Chondrocyte (in vitro differentiated cells): ENCODE results near the gene BRCA1. TPM values are rescaled to one million over a fixed set of nuclear protein-coding genes. Genes with fewer than 3 reads are reported as not detected.

ENCODE experiments used
- DNase-seq: peaks from one replicate; pipeline ENCODE4 v3.0.0; 2021; ENCODE audit warnings: mixed read lengths, low spot score
- H3K27ac Mint-ChIP-seq: one replicate; pipeline ENCODE4 v1.8.0; 2021; ENCODE audit warnings: mild to moderate bottlenecking, moderate library complexity, mixed read lengths; ENCODE audit not compliant: unreplicated experiment
- H3K27me3 Mint-ChIP-seq: 2 replicates; pipeline ENCODE4 v1.8.0; 2021; ENCODE audit warnings: low read depth, mixed read lengths
- H3K36me3 Mint-ChIP-seq: 2 replicates; pipeline ENCODE4 v1.8.0; 2021; ENCODE audit warnings: low read depth, mixed read lengths
- H3K4me1 Mint-ChIP-seq: 2 replicates; pipeline ENCODE4 v1.8.0; 2021; ENCODE audit warnings: low read depth, mild to moderate bottlenecking, mixed read lengths
- H3K4me3 Mint-ChIP-seq: one replicate; pipeline ENCODE4 v1.8.0; 2021; ENCODE audit warnings: mild to moderate bottlenecking, moderate library complexity, mixed read lengths; ENCODE audit not compliant: unreplicated experiment
- H3K9me3 Mint-ChIP-seq: 2 replicates; pipeline ENCODE4 v1.8.0; 2021; ENCODE audit warnings: low read depth, mixed read lengths
- total RNA-seq: library from RNA; stranded (reverse); gene quantifications from 3 replicates; pipeline ENCODE4 v1.2.1, GENCODE V29; 2021
- TF ChIP-seq, protein P1 (sequence below): fragments of 200-600 bp; sonication (generic); IDR thresholded peaks from 2 replicates; pipeline ENCODE4 v1.5.0; 2021; ENCODE audit warnings: antibody characterized with exemption, mild to moderate bottlenecking, moderate library complexity

BRCA1 gene
- total RNA-seq, 1 donor from 2014 or later: 4.8 TPM

GRCh38 chr17:43051969-43052368 is 73.2 kb downstream of the BRCA1 start:
- Mint-ChIP-seq H3K27ac (no peak overlapping the region), H3K36me3 (peaks cover 6% of the 10 kb centered on the region), H3K9me3 (no peaks in the 10 kb centered on the region), H3K27me3 (no peaks in the 10 kb centered on the region), H3K4me1 (no peaks in the 10 kb centered on the region), H3K4me3 (no peak overlapping the region)
- TF ChIP-seq, protein P1, sequence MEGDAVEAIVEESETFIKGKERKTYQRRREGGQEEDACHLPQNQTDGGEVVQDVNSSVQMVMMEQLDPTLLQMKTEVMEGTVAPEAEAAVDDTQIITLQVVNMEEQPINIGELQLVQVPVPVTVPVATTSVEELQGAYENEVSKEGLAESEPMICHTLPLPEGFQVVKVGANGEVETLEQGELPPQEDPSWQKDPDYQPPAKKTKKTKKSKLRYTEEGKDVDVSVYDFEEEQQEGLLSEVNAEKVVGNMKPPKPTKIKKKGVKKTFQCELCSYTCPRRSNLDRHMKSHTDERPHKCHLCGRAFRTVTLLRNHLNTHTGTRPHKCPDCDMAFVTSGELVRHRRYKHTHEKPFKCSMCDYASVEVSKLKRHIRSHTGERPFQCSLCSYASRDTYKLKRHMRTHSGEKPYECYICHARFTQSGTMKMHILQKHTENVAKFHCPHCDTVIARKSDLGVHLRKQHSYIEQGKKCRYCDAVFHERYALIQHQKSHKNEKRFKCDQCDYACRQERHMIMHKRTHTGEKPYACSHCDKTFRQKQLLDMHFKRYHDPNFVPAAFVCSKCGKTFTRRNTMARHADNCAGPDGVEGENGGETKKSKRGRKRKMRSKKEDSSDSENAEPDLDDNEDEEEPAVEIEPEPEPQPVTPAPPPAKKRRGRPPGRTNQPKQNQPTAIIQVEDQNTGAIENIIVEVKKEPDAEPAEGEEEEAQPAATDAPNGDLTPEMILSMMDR: no peak
- DNase-seq: no peak

DNA sequence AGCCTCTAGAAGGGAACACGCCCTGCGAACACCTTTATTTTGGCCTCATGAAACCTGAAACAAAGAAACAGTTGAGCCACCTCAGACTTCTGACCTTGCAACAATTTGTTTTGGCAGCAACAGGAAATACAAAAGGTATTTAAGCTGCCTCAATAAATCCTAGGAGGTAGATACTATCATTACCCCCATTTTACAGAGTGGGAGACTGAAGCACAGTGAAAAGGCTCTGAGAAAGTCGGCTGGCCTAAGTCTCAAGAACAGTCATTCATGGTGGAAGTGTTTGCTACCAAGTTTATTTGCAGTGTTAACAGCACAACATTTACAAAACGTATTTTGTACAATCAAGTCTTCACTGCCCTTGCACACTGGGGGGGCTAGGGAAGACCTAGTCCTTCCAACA is 81.1 kb downstream of the BRCA1 start:
- Mint-ChIP-seq H3K4me1 (no peaks in the 10 kb centered on the region), H3K9me3 (no peaks in the 10 kb centered on the region), H3K4me3 (no peak overlapping the region), H3K27me3 (no peaks in the 10 kb centered on the region), H3K27ac (no peak overlapping the region), H3K36me3 (no peaks in the 10 kb centered on the region)
- DNase-seq: no peak
- TF ChIP-seq, protein P1: no peak

GRCh38 chr17:43043307-43043706 is 81.9 kb downstream of the BRCA1 start:
- H3K27me3 Mint-ChIP-seq: no peaks in the 10 kb centered on the region
- no peak for DNase-seq
- TF ChIP-seq, protein P1: no peak
- no peak overlapping the region for H3K4me3 Mint-ChIP-seq
- H3K4me1 Mint-ChIP-seq: no peaks in the 10 kb centered on the region
- H3K36me3 Mint-ChIP-seq: no peaks in the 10 kb centered on the region
- no peaks in the 10 kb centered on the region for H3K9me3 Mint-ChIP-seq
- H3K27ac Mint-ChIP-seq: no peak overlapping the region

DNA sequence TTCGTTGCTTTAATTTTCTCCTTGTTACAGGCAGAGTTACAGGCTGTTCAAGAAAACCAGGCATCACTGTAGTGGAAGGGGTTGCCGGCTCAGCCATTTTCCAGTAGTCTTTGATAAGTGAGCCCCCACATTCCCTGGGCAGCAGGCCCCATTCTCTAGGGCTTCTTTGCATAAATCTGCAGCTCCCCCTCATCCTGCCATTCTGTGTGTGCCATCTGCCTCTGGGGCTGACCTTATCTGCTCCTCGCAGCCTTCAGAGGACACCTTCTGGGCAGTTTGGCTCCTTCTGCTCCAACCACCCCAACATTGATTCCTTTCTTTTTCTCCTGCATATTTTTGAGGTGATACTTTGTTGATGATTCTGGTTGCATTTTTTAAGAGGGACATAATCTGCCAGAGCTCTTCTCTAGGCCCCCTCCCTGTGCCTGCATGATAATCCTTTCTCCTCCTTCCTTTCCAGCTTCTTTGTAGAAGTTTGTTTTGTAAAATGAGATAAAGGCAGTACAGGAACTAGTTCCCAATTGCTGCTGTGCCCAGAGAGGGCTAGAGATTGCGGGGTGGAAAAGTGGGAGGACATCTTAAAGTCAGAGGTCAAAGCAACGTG is 83.0 kb downstream of the BRCA1 start:
- Mint-ChIP-seq H3K9me3 (no peaks in the 10 kb centered on the region), H3K27ac (no peak overlapping the region), H3K27me3 (no peaks in the 10 kb centered on the region), H3K4me1 (no peaks in the 10 kb centered on the region), H3K36me3 (no peaks in the 10 kb centered on the region), H3K4me3 (no peak overlapping the region)
- TF ChIP-seq, protein P1: no peak
- DNase-seq: no peak

GRCh38 chr17:43040655-43041054 is 84.5 kb downstream of the BRCA1 start:
- TF ChIP-seq, protein P1: no peak
- no peak overlapping the region for H3K27ac Mint-ChIP-seq
- H3K4me3 Mint-ChIP-seq: no peak overlapping the region
- no peaks in the 10 kb centered on the region for H3K36me3 Mint-ChIP-seq
- H3K27me3 Mint-ChIP-seq: no peaks in the 10 kb centered on the region
- no peaks in the 10 kb centered on the region for H3K4me1 Mint-ChIP-seq
- no peak for DNase-seq
- H3K9me3 Mint-ChIP-seq: no peaks in the 10 kb centered on the region
